ENCODE results near the gene M1AP. TPM values are rescaled to one million over a fixed set of nuclear protein-coding genes. Genes with fewer than 3 reads are reported as not detected.

M1AP gene
- total and polyA plus RNA-seq, 2 of the 8 experiments (the other 6 are each of a cell fraction or from before 2014, with no cell fraction given): 4.8 TPM

DNA sequence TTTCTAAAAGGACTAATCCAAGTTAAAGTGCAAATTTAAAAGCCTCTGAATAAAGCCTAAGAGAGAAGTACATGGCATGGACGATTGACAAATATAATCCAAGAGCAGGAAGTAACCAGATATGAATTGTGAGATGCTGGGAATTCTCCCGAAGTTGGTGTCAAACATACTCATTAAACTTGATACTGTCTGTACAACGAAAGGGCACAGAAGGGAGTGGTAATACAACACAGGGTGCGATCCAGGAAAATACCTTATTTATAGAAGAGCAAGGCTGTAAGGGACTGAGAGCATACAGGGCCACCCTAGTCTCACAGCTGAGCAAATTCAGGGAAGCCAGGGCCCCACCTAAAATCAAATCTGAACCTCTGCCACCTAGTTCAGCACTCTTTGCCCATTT is 47.5 kb upstream of the M1AP start (continued):
- TF ChIP-seq, protein P1, sequence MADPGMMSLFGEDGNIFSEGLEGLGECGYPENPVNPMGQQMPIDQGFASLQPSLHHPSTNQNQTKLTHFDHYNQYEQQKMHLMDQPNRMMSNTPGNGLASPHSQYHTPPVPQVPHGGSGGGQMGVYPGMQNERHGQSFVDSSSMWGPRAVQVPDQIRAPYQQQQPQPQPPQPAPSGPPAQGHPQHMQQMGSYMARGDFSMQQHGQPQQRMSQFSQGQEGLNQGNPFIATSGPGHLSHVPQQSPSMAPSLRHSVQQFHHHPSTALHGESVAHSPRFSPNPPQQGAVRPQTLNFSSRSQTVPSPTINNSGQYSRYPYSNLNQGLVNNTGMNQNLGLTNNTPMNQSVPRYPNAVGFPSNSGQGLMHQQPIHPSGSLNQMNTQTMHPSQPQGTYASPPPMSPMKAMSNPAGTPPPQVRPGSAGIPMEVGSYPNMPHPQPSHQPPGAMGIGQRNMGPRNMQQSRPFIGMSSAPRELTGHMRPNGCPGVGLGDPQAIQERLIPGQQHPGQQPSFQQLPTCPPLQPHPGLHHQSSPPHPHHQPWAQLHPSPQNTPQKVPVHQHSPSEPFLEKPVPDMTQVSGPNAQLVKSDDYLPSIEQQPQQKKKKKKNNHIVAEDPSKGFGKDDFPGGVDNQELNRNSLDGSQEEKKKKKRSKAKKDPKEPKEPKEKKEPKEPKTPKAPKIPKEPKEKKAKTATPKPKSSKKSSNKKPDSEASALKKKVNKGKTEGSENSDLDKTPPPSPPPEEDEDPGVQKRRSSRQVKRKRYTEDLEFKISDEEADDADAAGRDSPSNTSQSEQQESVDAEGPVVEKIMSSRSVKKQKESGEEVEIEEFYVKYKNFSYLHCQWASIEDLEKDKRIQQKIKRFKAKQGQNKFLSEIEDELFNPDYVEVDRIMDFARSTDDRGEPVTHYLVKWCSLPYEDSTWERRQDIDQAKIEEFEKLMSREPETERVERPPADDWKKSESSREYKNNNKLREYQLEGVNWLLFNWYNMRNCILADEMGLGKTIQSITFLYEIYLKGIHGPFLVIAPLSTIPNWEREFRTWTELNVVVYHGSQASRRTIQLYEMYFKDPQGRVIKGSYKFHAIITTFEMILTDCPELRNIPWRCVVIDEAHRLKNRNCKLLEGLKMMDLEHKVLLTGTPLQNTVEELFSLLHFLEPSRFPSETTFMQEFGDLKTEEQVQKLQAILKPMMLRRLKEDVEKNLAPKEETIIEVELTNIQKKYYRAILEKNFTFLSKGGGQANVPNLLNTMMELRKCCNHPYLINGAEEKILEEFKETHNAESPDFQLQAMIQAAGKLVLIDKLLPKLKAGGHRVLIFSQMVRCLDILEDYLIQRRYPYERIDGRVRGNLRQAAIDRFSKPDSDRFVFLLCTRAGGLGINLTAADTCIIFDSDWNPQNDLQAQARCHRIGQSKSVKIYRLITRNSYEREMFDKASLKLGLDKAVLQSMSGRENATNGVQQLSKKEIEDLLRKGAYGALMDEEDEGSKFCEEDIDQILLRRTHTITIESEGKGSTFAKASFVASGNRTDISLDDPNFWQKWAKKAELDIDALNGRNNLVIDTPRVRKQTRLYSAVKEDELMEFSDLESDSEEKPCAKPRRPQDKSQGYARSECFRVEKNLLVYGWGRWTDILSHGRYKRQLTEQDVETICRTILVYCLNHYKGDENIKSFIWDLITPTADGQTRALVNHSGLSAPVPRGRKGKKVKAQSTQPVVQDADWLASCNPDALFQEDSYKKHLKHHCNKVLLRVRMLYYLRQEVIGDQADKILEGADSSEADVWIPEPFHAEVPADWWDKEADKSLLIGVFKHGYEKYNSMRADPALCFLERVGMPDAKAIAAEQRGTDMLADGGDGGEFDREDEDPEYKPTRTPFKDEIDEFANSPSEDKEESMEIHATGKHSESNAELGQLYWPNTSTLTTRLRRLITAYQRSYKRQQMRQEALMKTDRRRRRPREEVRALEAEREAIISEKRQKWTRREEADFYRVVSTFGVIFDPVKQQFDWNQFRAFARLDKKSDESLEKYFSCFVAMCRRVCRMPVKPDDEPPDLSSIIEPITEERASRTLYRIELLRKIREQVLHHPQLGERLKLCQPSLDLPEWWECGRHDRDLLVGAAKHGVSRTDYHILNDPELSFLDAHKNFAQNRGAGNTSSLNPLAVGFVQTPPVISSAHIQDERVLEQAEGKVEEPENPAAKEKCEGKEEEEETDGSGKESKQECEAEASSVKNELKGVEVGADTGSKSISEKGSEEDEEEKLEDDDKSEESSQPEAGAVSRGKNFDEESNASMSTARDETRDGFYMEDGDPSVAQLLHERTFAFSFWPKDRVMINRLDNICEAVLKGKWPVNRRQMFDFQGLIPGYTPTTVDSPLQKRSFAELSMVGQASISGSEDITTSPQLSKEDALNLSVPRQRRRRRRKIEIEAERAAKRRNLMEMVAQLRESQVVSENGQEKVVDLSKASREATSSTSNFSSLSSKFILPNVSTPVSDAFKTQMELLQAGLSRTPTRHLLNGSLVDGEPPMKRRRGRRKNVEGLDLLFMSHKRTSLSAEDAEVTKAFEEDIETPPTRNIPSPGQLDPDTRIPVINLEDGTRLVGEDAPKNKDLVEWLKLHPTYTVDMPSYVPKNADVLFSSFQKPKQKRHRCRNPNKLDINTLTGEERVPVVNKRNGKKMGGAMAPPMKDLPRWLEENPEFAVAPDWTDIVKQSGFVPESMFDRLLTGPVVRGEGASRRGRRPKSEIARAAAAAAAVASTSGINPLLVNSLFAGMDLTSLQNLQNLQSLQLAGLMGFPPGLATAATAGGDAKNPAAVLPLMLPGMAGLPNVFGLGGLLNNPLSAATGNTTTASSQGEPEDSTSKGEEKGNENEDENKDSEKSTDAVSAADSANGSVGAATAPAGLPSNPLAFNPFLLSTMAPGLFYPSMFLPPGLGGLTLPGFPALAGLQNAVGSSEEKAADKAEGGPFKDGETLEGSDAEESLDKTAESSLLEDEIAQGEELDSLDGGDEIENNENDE (IDR thresholded peaks at IDR 0.05; ENCODE audit: insufficient replicate concordance, low read length): no peak
- TF ChIP-seq TCF12 (IDR thresholded peaks at IDR 0.05; ENCODE audit: low read depth, low read length): no peak
